Astrocyte (in vitro differentiated cells and primary cell): Measurements from ENCODE around the gene CCDC86. TPM values are rescaled to one million over a fixed set of nuclear protein-coding genes. Genes with fewer than 3 reads are reported as not detected.

ENCODE experiments used
- DNase-seq: peaks from one replicate; pipeline ENCODE4 v3.0.0-alpha.2; 2010; ENCODE audit warnings: low read depth
- FAIRE-seq: peaks from 2 replicates; lab custom pipeline; 2011; peaks lifted over from hg19 to GRCh38; lab: Jason Lieb, UNC
- H2AFZ ChIP-seq: 2 replicates; pipeline ENCODE4 v1.6.0; 2012; ENCODE audit warnings: low read depth, low read length, inconsistent platforms
- H3K27ac ChIP-seq: 2 replicates; pipeline ENCODE4 v1.5.1; 2011; ENCODE audit warnings: low read depth, low read length, inconsistent platforms
- H3K27me3 ChIP-seq: 2 replicates; pipeline ENCODE4 v1.6.0; 2011; ENCODE audit warnings: low read length, inconsistent platforms; ENCODE audit not compliant: insufficient read depth
- H3K36me3 ChIP-seq: 2 replicates; pipeline ENCODE4 v1.5.1; 2011; ENCODE audit warnings: low read length, inconsistent platforms; ENCODE audit not compliant: insufficient read depth
- H3K4me1 ChIP-seq: 2 replicates; pipeline ENCODE4 v1.5.1; 2011; ENCODE audit warnings: low read length, inconsistent platforms; ENCODE audit not compliant: insufficient read depth
- H3K4me2 ChIP-seq: 2 replicates; pipeline ENCODE4 v1.6.0; 2012; ENCODE audit warnings: low read length, inconsistent platforms
- H3K4me3 ChIP-seq: 2 replicates; pipeline ENCODE4 v1.5.1; 2011; ENCODE audit warnings: low read depth, mild to moderate bottlenecking, low read length, inconsistent platforms; ENCODE audit not compliant: insufficient read depth
- H3K79me2 ChIP-seq: 2 replicates; pipeline ENCODE4 v1.6.0; 2012; ENCODE audit warnings: mild to moderate bottlenecking, low read length, inconsistent platforms; ENCODE audit not compliant: insufficient read depth
- H3K9ac ChIP-seq: 2 replicates; pipeline ENCODE4 v1.6.0; 2012; ENCODE audit warnings: mild to moderate bottlenecking, low read length, inconsistent platforms
- H3K9me3 ChIP-seq: 2 replicates; pipeline ENCODE4 v1.5.1; 2012; ENCODE audit warnings: low read depth, mild to moderate bottlenecking, low read length, inconsistent platforms; ENCODE audit not compliant: insufficient read depth
- H4K20me1 ChIP-seq: 2 replicates; pipeline ENCODE4 v1.6.0; 2012; ENCODE audit warnings: low read length, inconsistent platforms; ENCODE audit not compliant: insufficient read depth
- H3K27ac Mint-ChIP-seq: one replicate; pipeline ENCODE4 v1.8.0; 2021; ENCODE audit warnings: mild to moderate bottlenecking, mixed read lengths; ENCODE audit not compliant: unreplicated experiment
- H3K27me3 Mint-ChIP-seq: one replicate; pipeline ENCODE4 v1.8.0; 2021; ENCODE audit warnings: low read depth, mixed read lengths; ENCODE audit not compliant: unreplicated experiment
- H3K36me3 Mint-ChIP-seq: one replicate; pipeline ENCODE4 v1.8.0; 2021; ENCODE audit warnings: low read depth, mixed read lengths; ENCODE audit not compliant: unreplicated experiment
- H3K4me1 Mint-ChIP-seq: one replicate; pipeline ENCODE4 v1.8.0; 2021; ENCODE audit warnings: low read depth, mixed read lengths; ENCODE audit not compliant: unreplicated experiment
- H3K4me3 Mint-ChIP-seq: one replicate; pipeline ENCODE4 v1.8.0; 2021; ENCODE audit warnings: mild to moderate bottlenecking, moderate library complexity, mixed read lengths; ENCODE audit not compliant: unreplicated experiment
- H3K9me3 Mint-ChIP-seq: one replicate; pipeline ENCODE4 v1.8.0; 2021; ENCODE audit warnings: mild to moderate bottlenecking, mixed read lengths; ENCODE audit not compliant: unreplicated experiment
- EZH2 ChIP-seq: IDR thresholded peaks from 2 replicates; pipeline ENCODE4 v1.6.1; 2012; ENCODE audit warnings: mild to moderate bottlenecking, low read length, inconsistent platforms; ENCODE audit not compliant: insufficient read depth
- total RNA-seq: library from RNA; stranded (reverse); gene quantifications from 2 replicates; pipeline ENCODE4 v1.2.1, GENCODE V29; 2021
- TF ChIP-seq, protein P1 (sequence below): IDR thresholded peaks from 2 replicates; pipeline ENCODE4 v1.5.1; 2011; ENCODE audit warnings: low read depth, mild to moderate bottlenecking, inconsistent platforms, low read length, moderate library complexity; ENCODE audit not compliant: insufficient read depth

The CCDC86 gene
- total RNA-seq, 1 donor from 2014 or later: 51.4 TPM

DNA sequence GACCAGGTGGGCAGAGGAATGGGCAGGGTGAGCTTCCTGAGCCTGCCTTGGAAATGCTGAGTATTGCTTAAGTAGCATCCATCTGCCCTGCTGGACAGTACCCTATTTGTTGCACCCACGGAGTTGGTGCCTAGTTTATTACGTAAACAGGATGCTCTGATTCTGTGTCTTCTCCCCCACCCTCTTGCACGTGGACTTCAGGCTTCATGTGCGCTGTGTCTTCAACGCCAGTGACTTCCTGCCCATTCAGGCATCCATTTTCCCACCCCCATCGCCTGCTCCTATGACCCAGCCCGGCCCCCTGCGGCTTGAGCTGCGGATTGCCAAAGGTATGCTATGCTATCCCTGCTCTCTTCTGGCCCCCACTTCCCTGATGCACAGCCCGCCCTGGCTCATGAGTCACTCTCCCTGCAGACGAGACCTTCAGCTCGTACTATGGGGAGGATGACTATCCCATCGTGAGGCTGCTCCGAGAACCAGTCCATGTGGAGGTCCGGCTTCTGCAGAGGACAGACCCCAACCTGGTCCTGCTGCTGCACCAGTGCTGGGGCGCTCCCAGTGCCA lies 31.1 kb downstream of the CCDC86 start:
- H2AFZ ChIP-seq: no peak overlapping the region
- no peaks in the 10 kb centered on the region for H3K36me3 ChIP-seq
- Mint-ChIP-seq H3K36me3 (no peaks in the 10 kb centered on the region), H3K4me3 (peak overlapping the region; percentile 71), H3K27me3 (peaks cover 6% of the 10 kb centered on the region), H3K4me1 (peaks cover 8% of the 10 kb centered on the region), H3K9me3 (no peaks in the 10 kb centered on the region), H3K27ac (no peak overlapping the region)
- H3K27me3 ChIP-seq: peaks cover 3% of the 10 kb centered on the region
- no peaks in the 10 kb centered on the region for H4K20me1 ChIP-seq
- peak overlapping the region; percentile 9 for H3K9ac ChIP-seq
- FAIRE-seq (no peak), DNase-seq (peak; percentile 76)
- H3K4me2 ChIP-seq: peak overlapping the region; percentile 70
- TF ChIP-seq, protein P1, sequence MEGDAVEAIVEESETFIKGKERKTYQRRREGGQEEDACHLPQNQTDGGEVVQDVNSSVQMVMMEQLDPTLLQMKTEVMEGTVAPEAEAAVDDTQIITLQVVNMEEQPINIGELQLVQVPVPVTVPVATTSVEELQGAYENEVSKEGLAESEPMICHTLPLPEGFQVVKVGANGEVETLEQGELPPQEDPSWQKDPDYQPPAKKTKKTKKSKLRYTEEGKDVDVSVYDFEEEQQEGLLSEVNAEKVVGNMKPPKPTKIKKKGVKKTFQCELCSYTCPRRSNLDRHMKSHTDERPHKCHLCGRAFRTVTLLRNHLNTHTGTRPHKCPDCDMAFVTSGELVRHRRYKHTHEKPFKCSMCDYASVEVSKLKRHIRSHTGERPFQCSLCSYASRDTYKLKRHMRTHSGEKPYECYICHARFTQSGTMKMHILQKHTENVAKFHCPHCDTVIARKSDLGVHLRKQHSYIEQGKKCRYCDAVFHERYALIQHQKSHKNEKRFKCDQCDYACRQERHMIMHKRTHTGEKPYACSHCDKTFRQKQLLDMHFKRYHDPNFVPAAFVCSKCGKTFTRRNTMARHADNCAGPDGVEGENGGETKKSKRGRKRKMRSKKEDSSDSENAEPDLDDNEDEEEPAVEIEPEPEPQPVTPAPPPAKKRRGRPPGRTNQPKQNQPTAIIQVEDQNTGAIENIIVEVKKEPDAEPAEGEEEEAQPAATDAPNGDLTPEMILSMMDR: no peak
- no peak for TF ChIP-seq EZH2
- H3K4me1 ChIP-seq: peaks cover 18% of the 10 kb centered on the region
- H3K4me3 ChIP-seq: no peak overlapping the region
- no peak overlapping the region for H3K27ac ChIP-seq
- no peaks in the 10 kb centered on the region for H3K9me3 ChIP-seq
- H3K79me2 ChIP-seq: no peaks in the 10 kb centered on the region

DNA sequence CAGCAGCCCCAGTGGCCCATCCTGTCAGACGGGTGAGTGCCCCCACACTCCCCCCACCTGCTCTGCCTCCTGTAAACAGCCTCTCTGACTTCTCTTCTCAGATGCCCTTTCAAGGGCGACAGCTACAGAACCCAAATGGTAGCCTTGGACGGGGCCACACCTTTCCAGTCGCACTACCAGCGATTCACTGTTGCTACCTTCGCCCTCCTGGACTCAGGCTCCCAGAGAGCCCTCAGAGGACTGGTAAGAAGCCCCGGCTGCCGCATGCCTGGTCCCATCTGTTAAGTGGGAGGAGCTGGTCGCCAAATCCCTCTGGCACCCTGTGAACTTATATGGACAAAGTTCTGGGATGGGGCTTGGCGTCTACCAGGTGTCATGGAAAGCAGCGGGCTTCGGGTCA lies 31.6 kb downstream of the CCDC86 start:
- no peak for TF ChIP-seq EZH2
- TF ChIP-seq, protein P1: no peak
- H3K27me3 ChIP-seq: peaks cover 3% of the 10 kb centered on the region
- H3K79me2 ChIP-seq: no peaks in the 10 kb centered on the region
- H3K36me3 ChIP-seq: no peaks in the 10 kb centered on the region
- H4K20me1 ChIP-seq: no peaks in the 10 kb centered on the region
- Mint-ChIP-seq H3K4me1 (peaks cover 8% of the 10 kb centered on the region), H3K27ac (no peak overlapping the region), H3K36me3 (no peaks in the 10 kb centered on the region), H3K27me3 (peaks cover 6% of the 10 kb centered on the region), H3K9me3 (no peaks in the 10 kb centered on the region), H3K4me3 (peak overlapping the region; percentile 71)
- no peak for FAIRE-seq
- no peak overlapping the region for H2AFZ ChIP-seq
- H3K9ac ChIP-seq: peak overlapping the region; percentile 9
- H3K9me3 ChIP-seq: no peaks in the 10 kb centered on the region
- DNase-seq: no peak
- no peak overlapping the region for H3K27ac ChIP-seq
- peaks cover 18% of the 10 kb centered on the region for H3K4me1 ChIP-seq
- no peak overlapping the region for H3K4me3 ChIP-seq
- peak overlapping the region; percentile 70 for H3K4me2 ChIP-seq
